ENCODE data around the gene SREBF1.

SREBF1 gene

GRCh38 chr17:17857496-17857895, 20.7 kb upstream of the SREBF1 start:
- DNase-seq = no peak

GRCh38 chr17:17856386-17856785, 19.6 kb upstream of the SREBF1 start:
- DNase-seq = no peak

GRCh38 chr17:17855976-17856375, 19.2 kb upstream of the SREBF1 start:
- DNase-seq = no peak

- DNase-seq = no peak
Observed at GRCh38 chr17:17853811-17854447, 17.1 kb upstream of the SREBF1 start.

GRCh38 chr17:17852930-17853329, 16.1 kb upstream of the SREBF1 start:
- DNase-seq = no peak

- no peak for DNase-seq
Observed at GRCh38 chr17:17851103-17852002, 14.6 kb upstream of the SREBF1 start.

- peak; percentile 65 for DNase-seq
Observed at GRCh38 chr17:17849845-17850373, 13.1 kb upstream of the SREBF1 start.

GRCh38 chr17:17849147-17849820, 12.5 kb upstream of the SREBF1 start:
- peak; percentile 83 for DNase-seq

- DNase-seq = no peak
Observed at GRCh38 chr17:17848311-17849082, 11.7 kb upstream of the SREBF1 start.

- no peak for DNase-seq
Observed at GRCh38 chr17:17847726-17848125, 10.9 kb upstream of the SREBF1 start.

- no peak for DNase-seq
Observed at GRCh38 chr17:17847118-17847689, 10.4 kb upstream of the SREBF1 start.

GRCh38 chr17:17846645-17847044, 9.9 kb upstream of the SREBF1 start:
- no peak for DNase-seq

GRCh38 chr17:17846003-17846402, 9.2 kb upstream of the SREBF1 start:
- no peak for DNase-seq

GRCh38 chr17:17845046-17845775, 8.4 kb upstream of the SREBF1 start:
- no peak for DNase-seq

GRCh38 chr17:17844500-17844899, 7.7 kb upstream of the SREBF1 start:
- no peak for DNase-seq

- no peak for DNase-seq
Observed at GRCh38 chr17:17844079-17844478, 7.3 kb upstream of the SREBF1 start.

- DNase-seq = no peak
Observed at GRCh38 chr17:17843096-17843495, 6.3 kb upstream of the SREBF1 start.

GRCh38 chr17:17842111-17842876, 5.5 kb upstream of the SREBF1 start:
- DNase-seq = no peak

- no peak for DNase-seq
Observed at GRCh38 chr17:17841601-17842025, 4.8 kb upstream of the SREBF1 start.

- no peak for DNase-seq
Observed at GRCh38 chr17:17840751-17841591, 4.2 kb upstream of the SREBF1 start.
